Nucleus accumbens (tissue), 56 donors: ENCODE data around the gene ATR.
"Not testable (repeated sequence)": the region's sequence is repeated elsewhere in the genome, so short reads cannot be mapped to it uniquely, and the experiment has no call there.

Source experiments
- DNase-seq, 56 donors: peaks; one replicate each; lab custom pipeline; 2025; lab: John Stamatoyannopoulos, UW

ATR gene

GRCh38 chr3:142595581-142595950 is 17.0 kb upstream of the ATR start:
- no peak for DNase-seq

- no peak for DNase-seq
Observed at GRCh38 chr3:142595141-142595540, 16.6 kb upstream of the ATR start.

GRCh38 chr3:142592268-142592667 is 13.7 kb upstream of the ATR start:
- DNase-seq, result not testable (repeated sequence)

GRCh38 chr3:142588703-142589102 is 10.2 kb upstream of the ATR start:
- no peak for DNase-seq

- peak in 7 of 56 donors; percentile 1 to 27 (median 9) for DNase-seq
Observed at GRCh38 chr3:142586803-142587406, 8.4 kb upstream of the ATR start.

- not testable (repeated sequence) for DNase-seq
Observed at GRCh38 chr3:142581070-142581469, 2.5 kb upstream of the ATR start.

- DNase-seq, result no peak
Observed at GRCh38 chr3:142580061-142580423, 1.5 kb upstream of the ATR start.

GRCh38 chr3:142577696-142578328 is 721 bp downstream of the ATR start:
- no peak for DNase-seq

GRCh38 chr3:142576792-142577191 is 1.7 kb downstream of the ATR start:
- DNase-seq, result no peak

GRCh38 chr3:142574665-142575064 is 3.9 kb downstream of the ATR start:
- DNase-seq, result no peak

GRCh38 chr3:142574223-142574622 is 4.3 kb downstream of the ATR start:
- DNase-seq, result not testable (repeated sequence)

GRCh38 chr3:142569422-142569821 is 9.1 kb downstream of the ATR start:
- not testable (repeated sequence) for DNase-seq

GRCh38 chr3:142568393-142569017 is 10.0 kb downstream of the ATR start:
- no peak for DNase-seq

GRCh38 chr3:142566096-142566495 is 12.4 kb downstream of the ATR start:
- DNase-seq, result no peak

GRCh38 chr3:142563496-142563997 is 15.0 kb downstream of the ATR start:
- no peak for DNase-seq

- no peak for DNase-seq
Observed at GRCh38 chr3:142560118-142560517, 18.4 kb downstream of the ATR start.

GRCh38 chr3:142553741-142554140 is 24.8 kb downstream of the ATR start:
- no peak for DNase-seq

GRCh38 chr3:142552579-142552978 is 26.0 kb downstream of the ATR start:
- not testable (repeated sequence) for DNase-seq

- DNase-seq, result no peak
Observed at GRCh38 chr3:142549986-142550385, 28.5 kb downstream of the ATR start.

- DNase-seq, result no peak
Observed at GRCh38 chr3:142543307-142543706, 35.2 kb downstream of the ATR start.

GRCh38 chr3:142542054-142542453 is 36.5 kb downstream of the ATR start:
- no peak for DNase-seq

GRCh38 chr3:142536519-142536918 is 42.0 kb downstream of the ATR start:
- DNase-seq, result no peak
